ENCODE data around the gene ZNF341.

The ZNF341 gene

DNA sequence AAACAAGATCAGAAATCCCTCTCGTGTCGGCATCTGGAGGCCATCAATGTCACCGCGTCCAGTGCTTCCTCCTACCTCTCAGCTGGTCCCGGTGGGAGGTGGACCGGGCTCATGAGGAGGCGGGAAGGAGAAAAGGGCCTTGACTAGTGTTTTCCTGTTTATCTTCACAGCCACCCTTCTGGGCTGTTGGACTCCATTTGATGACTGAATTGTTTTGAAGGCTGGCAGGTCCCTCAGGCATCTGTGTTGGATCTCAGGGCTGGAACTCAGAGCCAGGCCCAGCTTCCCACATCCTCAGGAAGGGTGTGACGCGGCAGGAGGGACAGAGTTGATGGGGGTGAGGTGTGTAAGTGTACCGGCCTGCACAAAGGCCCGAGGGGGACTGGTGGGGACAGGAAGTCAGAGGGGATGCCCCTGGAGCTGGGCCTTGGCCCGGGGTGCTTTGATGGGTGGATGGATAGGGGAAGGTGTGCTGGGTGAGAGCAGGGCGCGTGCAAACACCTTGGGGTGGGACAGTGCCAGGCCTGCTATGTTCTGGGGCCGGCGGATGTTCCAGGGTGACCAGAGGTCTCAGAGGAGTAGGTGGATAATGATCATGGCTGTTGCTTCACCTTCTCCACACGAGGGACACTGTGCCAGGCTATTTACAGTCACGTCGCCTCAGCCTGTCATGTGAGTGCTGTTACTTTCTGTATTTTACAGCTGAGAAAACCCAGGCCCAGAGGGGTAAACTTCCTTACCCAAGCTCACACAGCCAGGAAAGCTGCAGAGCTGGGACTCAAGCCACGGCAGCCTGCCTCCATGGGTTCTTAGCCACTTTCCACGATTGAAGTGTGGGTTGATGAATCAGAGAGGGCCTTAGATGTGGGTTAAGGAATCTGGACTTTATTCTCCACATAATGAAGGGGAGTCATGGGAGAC lies 61.5 kb downstream of the ZNF341 start (continued):
- TF ChIP-seq ZNF48 (tag by site-specific recombination; IDR thresholded peaks at IDR 0.05) (no peak), ZNF600 (tag by site-specific recombination; IDR thresholded peaks at IDR 0.05) (no peak)

DNA sequence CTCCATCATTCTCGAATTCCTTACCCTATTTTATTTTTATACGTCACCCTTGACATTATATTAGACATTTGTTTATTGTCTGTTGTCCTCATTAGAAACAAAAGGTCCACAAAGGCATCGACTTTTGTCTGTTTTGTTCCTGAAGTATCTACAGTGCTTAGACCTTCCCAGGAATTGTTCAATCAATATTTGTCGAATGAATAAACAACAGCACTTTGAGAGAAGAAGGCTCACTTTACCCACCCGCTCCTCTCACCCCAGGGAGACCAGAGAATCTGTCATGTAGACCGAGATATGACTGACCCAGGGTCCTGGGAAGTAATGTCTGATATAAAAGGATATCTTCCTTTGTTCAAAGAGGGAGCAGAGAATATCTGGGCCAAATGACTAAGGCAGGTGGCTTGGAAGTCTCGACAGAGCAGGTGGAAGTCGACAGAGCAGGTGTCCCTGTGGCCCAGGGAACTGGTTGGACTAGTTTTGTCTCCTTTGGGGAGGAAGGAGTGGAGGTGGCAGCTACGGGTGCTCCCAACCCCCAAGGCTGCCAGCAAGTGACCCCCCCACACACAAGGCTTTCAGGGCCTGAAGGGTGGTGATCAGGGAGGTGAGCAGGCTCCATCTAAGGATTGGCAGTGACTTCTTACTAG lies 64.6 kb downstream of the ZNF341 start:
- H3K4me3 ChIP-seq (ENCODE audit: low read depth, low read length) = no peak overlapping the region
- no peaks in the 10 kb centered on the region for H3K36me3 ChIP-seq (ENCODE audit: control insufficient read depth in 2 of 2, insufficient read depth in 1 of 2, low read length in 2 of 2)
- H3K9me3 ChIP-seq (ENCODE audit: control insufficient read depth, insufficient read depth, low read depth, low read length) = no peaks in the 10 kb centered on the region
- TF ChIP-seq, protein P1, sequence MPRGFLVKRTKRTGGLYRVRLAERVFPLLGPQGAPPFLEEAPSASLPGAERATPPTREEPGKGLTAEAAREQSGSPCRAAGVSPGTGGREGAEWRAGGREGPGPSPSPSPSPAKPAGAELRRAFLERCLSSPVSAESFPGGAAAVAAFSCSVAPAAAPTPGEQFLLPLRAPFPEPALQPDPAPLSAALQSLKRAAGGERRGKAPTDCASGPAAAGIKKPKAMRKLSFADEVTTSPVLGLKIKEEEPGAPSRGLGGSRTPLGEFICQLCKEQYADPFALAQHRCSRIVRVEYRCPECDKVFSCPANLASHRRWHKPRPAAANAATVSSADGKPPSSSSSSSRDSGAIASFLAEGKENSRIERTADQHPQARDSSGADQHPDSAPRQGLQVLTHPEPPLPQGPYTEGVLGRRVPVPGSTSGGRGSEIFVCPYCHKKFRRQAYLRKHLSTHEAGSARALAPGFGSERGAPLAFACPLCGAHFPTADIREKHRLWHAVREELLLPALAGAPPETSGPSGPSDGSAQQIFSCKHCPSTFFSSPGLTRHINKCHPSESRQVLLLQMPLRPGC (tag by site-specific recombination; IDR thresholded peaks at IDR 0.05) = no peak
- TF ChIP-seq, protein P2, sequence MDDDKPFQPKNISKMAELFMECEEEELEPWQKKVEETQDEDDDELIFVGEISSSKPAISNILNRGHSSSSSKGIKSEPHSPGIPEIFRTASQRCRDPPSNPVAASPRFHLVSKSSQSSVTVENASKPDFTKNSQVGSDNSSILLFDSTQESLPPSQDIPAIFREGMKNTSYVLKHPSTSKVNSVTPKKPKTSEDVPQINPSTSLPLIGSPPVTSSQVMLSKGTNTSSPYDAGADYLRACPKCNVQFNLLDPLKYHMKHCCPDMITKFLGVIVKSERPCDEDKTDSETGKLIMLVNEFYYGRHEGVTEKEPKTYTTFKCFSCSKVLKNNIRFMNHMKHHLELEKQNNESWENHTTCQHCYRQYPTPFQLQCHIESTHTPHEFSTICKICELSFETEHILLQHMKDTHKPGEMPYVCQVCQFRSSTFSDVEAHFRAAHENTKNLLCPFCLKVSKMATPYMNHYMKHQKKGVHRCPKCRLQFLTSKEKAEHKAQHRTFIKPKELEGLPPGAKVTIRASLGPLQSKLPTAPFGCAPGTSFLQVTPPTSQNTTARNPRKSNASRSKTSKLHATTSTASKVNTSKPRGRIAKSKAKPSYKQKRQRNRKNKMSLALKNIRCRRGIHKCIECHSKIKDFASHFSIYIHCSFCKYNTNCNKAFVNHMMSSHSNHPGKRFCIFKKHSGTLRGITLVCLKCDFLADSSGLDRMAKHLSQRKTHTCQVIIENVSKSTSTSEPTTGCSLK (tag by site-specific recombination; IDR thresholded peaks at IDR 0.05) = no peak
- TF ChIP-seq ZNF140 (tag by site-specific recombination; IDR thresholded peaks at IDR 0.05) (no peak), IKZF3 (tag by site-specific recombination; IDR thresholded peaks at IDR 0.05) (no peak)
- no peaks in the 10 kb centered on the region for H3K4me1 ChIP-seq (ENCODE audit: control insufficient read depth, insufficient read depth, low read length)
- ChIA-PET CTCF (no interaction called here), POLR2A (no interaction called here)
- H3K27ac ChIP-seq (ENCODE audit: extremely low read depth, low read depth, low read length) = no peak overlapping the region

DNA sequence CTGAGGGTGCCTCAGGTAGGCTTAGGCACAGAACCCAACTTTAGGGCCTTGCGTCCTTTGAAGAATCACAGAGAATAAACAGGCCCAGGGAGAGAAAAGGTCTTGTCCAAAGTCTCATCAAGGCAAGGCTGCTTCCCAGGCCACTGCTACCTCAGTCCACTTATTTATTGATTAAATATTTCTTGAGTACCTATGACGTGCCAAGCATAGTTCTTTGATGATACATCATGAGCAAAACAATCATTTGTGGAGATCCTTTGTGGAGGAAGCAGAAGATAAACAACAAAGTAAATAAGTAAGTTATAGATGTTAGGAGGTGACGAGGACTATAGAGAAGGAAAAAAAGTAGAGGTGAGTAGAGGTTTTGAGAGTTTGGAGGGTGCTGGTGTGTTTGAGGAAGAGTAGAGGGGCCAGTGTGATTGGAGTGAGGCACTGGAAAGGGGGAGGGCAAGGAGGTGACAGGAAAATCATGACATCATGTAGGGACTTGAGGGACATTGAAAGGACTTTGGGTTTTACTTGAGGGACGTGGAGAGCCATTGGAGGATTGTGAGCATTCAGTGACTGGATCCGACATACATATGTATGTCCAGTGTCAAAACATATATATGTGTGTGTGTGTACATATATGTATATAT lies 65.2 kb downstream of the ZNF341 start:
- no peak overlapping the region for H3K27ac ChIP-seq (ENCODE audit: extremely low read depth, low read depth, low read length)
- CTCF ChIA-PET = no interaction called here
- POLR2A ChIA-PET = no interaction called here
- H3K36me3 ChIP-seq (ENCODE audit: control insufficient read depth in 2 of 2, insufficient read depth in 1 of 2, low read length in 2 of 2) = no peaks in the 10 kb centered on the region
- no peaks in the 10 kb centered on the region for H3K9me3 ChIP-seq (ENCODE audit: control insufficient read depth, insufficient read depth, low read depth, low read length)
- no peak overlapping the region for H3K4me3 ChIP-seq (ENCODE audit: low read depth, low read length)
- no peaks in the 10 kb centered on the region for H3K4me1 ChIP-seq (ENCODE audit: control insufficient read depth, insufficient read depth, low read length)
- TF ChIP-seq, protein P3, sequence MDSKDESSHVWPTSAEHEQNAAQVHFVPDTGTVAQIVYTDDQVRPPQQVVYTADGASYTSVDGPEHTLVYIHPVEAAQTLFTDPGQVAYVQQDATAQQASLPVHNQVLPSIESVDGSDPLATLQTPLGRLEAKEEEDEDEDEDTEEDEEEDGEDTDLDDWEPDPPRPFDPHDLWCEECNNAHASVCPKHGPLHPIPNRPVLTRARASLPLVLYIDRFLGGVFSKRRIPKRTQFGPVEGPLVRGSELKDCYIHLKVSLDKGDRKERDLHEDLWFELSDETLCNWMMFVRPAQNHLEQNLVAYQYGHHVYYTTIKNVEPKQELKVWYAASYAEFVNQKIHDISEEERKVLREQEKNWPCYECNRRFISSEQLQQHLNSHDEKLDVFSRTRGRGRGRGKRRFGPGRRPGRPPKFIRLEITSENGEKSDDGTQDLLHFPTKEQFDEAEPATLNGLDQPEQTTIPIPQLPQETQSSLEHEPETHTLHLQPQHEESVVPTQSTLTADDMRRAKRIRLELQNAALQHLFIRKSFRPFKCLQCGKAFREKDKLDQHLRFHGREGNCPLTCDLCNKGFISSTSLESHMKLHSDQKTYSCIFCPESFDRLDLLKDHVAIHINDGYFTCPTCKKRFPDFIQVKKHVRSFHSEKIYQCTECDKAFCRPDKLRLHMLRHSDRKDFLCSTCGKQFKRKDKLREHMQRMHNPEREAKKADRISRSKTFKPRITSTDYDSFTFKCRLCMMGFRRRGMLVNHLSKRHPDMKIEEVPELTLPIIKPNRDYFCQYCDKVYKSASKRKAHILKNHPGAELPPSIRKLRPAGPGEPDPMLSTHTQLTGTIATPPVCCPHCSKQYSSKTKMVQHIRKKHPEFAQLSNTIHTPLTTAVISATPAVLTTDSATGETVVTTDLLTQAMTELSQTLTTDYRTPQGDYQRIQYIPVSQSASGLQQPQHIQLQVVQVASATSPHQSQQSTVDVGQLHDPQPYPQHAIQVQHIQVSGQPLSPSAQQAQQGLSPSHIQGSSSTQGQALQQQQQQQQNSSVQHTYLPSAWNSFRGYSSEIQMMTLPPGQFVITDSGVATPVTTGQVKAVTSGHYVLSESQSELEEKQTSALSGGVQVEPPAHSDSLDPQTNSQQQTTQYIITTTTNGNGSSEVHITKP (tag by site-specific recombination; IDR thresholded peaks at IDR 0.05) = no peak
- TF ChIP-seq ZNF335 (tag by site-specific recombination; conservative IDR thresholded peaks at IDR 0.05) = no peak
- TF ChIP-seq SALL2 (tag by site-specific recombination; IDR thresholded peaks at IDR 0.05; ENCODE audit: borderline replicate concordance) = no peak
- TF ChIP-seq KLF16 (tag by site-specific recombination; IDR thresholded peaks at IDR 0.05) = no peak
- TF ChIP-seq IKZF3 (tag by site-specific recombination; IDR thresholded peaks at IDR 0.05) = no peak
- TF ChIP-seq HOXC10 (CRISPR knock-in tag; IDR thresholded peaks at IDR 0.05) = no peak
- TF ChIP-seq, protein P4, sequence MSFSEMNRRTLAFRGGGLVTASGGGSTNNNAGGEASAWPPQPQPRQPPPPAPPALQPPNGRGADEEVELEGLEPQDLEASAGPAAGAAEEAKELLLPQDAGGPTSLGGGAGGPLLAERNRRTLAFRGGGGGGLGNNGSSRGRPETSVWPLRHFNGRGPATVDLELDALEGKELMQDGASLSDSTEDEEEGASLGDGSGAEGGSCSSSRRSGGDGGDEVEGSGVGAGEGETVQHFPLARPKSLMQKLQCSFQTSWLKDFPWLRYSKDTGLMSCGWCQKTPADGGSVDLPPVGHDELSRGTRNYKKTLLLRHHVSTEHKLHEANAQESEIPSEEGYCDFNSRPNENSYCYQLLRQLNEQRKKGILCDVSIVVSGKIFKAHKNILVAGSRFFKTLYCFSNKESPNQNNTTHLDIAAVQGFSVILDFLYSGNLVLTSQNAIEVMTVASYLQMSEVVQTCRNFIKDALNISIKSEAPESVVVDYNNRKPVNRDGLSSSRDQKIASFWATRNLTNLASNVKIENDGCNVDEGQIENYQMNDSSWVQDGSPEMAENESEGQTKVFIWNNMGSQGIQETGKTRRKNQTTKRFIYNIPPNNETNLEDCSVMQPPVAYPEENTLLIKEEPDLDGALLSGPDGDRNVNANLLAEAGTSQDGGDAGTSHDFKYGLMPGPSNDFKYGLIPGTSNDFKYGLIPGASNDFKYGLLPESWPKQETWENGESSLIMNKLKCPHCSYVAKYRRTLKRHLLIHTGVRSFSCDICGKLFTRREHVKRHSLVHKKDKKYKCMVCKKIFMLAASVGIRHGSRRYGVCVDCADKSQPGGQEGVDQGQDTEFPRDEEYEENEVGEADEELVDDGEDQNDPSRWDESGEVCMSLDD (tag by site-specific recombination; IDR thresholded peaks at IDR 0.05) = no peak
- no peak for TF ChIP-seq ZEB2 (tag by site-specific recombination; IDR thresholded peaks at IDR 0.05)
- TF ChIP-seq ZNF2 (tag by site-specific recombination; IDR thresholded peaks at IDR 0.05) = no peak
- TF ChIP-seq, protein P5, sequence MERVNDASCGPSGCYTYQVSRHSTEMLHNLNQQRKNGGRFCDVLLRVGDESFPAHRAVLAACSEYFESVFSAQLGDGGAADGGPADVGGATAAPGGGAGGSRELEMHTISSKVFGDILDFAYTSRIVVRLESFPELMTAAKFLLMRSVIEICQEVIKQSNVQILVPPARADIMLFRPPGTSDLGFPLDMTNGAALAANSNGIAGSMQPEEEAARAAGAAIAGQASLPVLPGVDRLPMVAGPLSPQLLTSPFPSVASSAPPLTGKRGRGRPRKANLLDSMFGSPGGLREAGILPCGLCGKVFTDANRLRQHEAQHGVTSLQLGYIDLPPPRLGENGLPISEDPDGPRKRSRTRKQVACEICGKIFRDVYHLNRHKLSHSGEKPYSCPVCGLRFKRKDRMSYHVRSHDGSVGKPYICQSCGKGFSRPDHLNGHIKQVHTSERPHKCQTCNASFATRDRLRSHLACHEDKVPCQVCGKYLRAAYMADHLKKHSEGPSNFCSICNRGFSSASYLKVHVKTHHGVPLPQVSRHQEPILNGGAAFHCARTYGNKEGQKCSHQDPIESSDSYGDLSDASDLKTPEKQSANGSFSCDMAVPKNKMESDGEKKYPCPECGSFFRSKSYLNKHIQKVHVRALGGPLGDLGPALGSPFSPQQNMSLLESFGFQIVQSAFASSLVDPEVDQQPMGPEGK (tag by site-specific recombination; IDR thresholded peaks at IDR 0.05) = no peak
- TF ChIP-seq ZNF629 (tag by site-specific recombination; IDR thresholded peaks at IDR 0.05) = no peak
- no peak for TF ChIP-seq ZNF350 (tag by site-specific recombination; IDR thresholded peaks at IDR 0.05)
- TF ChIP-seq OSR2 (tag by site-specific recombination; IDR thresholded peaks at IDR 0.05) = no peak

Data from HEK293 (cell line).